ENCODE measurements around the gene MMAB. TPM values are rescaled to one million over a fixed set of nuclear protein-coding genes. Genes with fewer than 3 reads are reported as not detected.

MMAB gene
- total RNA-seq, 1 experiment from 2014 or later, result 24.3 TPM

- no peak for DNase-seq
- H2BK12ac ChIP-seq (ENCODE audit: insufficient read length, low read depth, low read length), result no peak overlapping the region
- H3K4me2 ChIP-seq (ENCODE audit: insufficient read depth, insufficient read length, low read length), result no peak overlapping the region
- no peak overlapping the region for H3K23ac ChIP-seq (ENCODE audit: insufficient read length, low read depth, low read length)
- no peaks in the 10 kb centered on the region for H3K27me3 ChIP-seq (ENCODE audit: insufficient read depth, low read length)
- no peak overlapping the region for H4K5ac ChIP-seq (ENCODE audit: insufficient read length, low read depth, low read length)
- H3K9me3 ChIP-seq (ENCODE audit: control insufficient read depth, low read depth, low read length), result no peaks in the 10 kb centered on the region
- no peaks in the 10 kb centered on the region for H3K4me1 ChIP-seq (ENCODE audit: insufficient read depth, low read length)
- H3T11ph ChIP-seq (ENCODE audit: low read length), result no peak overlapping the region
- H3K27ac Mint-ChIP-seq, result no peak overlapping the region
- no peak overlapping the region for H3K27ac ChIP-seq (ENCODE audit: insufficient read length, low read depth, low read length)
- no peak overlapping the region for H2BK15ac ChIP-seq (ENCODE audit: low read depth, low read length)
- no peak for TF ChIP-seq CTCF (conservative IDR thresholded peaks at IDR 0.05)
- H4K91ac ChIP-seq (ENCODE audit: insufficient read length, low read depth, low read length), result no peak overlapping the region
- H2AFZ ChIP-seq (ENCODE audit: low read length), result no peak overlapping the region
- no peak overlapping the region for H2BK20ac ChIP-seq (ENCODE audit: low read depth, low read length, poor library complexity, severe bottlenecking)
- H4K8ac ChIP-seq (replicated peaks; ENCODE audit: insufficient read length, low read depth, low read length), result no peak overlapping the region
- no CpG with 5 or more reads among the region's 4 CpGs for WGBS (ENCODE audit: extremely low coverage, insufficient read length, low lambda C conversion rate)
- peaks cover 3 to 22% of the 10 kb centered on the region in 2 experiments for H3K4me1 Mint-ChIP-seq
- no peak overlapping the region for H2BK120ac ChIP-seq (ENCODE audit: low read depth, low read length, poor library complexity, severe bottlenecking)
- no peak overlapping the region for H3K9ac ChIP-seq (ENCODE audit: extremely low read depth, insufficient read length, low read length)
- H2AK5ac ChIP-seq (ENCODE audit: insufficient read length, low read length), result no peak overlapping the region
- H3K14ac ChIP-seq (ENCODE audit: insufficient read depth, low read length), result no peak overlapping the region
- no peaks in the 10 kb centered on the region for H3K23me2 ChIP-seq (ENCODE audit: insufficient read length, low read depth, low read length, poor library complexity, severe bottlenecking)
- H3K56ac ChIP-seq (ENCODE audit: insufficient read length, low read depth, low read length), result no peak overlapping the region
- no peak overlapping the region for H3K18ac ChIP-seq (ENCODE audit: insufficient read length, low read depth, low read length)
- H3K4me3 Mint-ChIP-seq, result no peak overlapping the region
- H3K27me3 Mint-ChIP-seq (ENCODE audit: low read depth), result peaks cover 2% of the 10 kb centered on the region
- H3K79me2 ChIP-seq (ENCODE audit: insufficient read depth, low read length), result no peaks in the 10 kb centered on the region
- H3K79me1 ChIP-seq (ENCODE audit: insufficient read depth, low read depth, low read length, poor library complexity, severe bottlenecking), result no peaks in the 10 kb centered on the region
- H3K36me3 Mint-ChIP-seq (ENCODE audit: insufficient read depth in 1 of 3, low read depth in 3 of 3), result no peaks in the 10 kb centered on the region; a peak in 1 of 7 replicates
- H4K20me1 ChIP-seq (ENCODE audit: control insufficient read depth, insufficient read depth, insufficient read length), result no peaks in the 10 kb centered on the region
- H2BK5ac ChIP-seq (ENCODE audit: insufficient read length, low read length), result no peak overlapping the region
- no peak overlapping the region for H3K4ac ChIP-seq (ENCODE audit: low read depth, low read length)
- no peaks in the 10 kb centered on the region for H3K9me3 Mint-ChIP-seq
These were observed 35.0 kb upstream of the MMAB start for GRCh38 chr12:109608270-109608669.
